K562 (cell line): ENCODE data around the gene CRYBB1. TPM values are rescaled to one million over a fixed set of nuclear protein-coding genes. Genes with fewer than 3 reads are reported as not detected.

ENCODE experiments used
- ATAC-seq: fragments of 200-7000 bp; cut with Tn5 transposase; 3 replicates; pipeline ENCODE4 v1.9.1; 2020; ENCODE audit warnings: moderate library complexity
- BruUV-seq: library from RNA; stranded (reverse); fragments of 400-500 nt; replicated peaks from 2 replicates; lab custom pipeline; 2021; lab: Mats Ljungman, UMichigan
- CTCF ChIA-PET: fragments of 300-600 bp; formaldehyde crosslinking; extraction: SDS; loops from one replicate; lab custom pipeline; 2021; ENCODE audit warnings: low intra/inter-chr PET ratio; lab: Yijun Ruan, JAX
- POLR2A ChIA-PET: fragments of 300-600, 350-650 bp; sonication (Branson Sonifier 250); formaldehyde crosslinking; extraction: SDS; loops from one replicate; lab custom pipeline; 2021; ENCODE audit warnings: antibody characterized with exemption, inconsistent platforms; lab: Yijun Ruan, JAX
- DNase-seq, 4 experiments: peaks; one replicate each; pipeline versions ENCODE4 v3.0.0 to v3.0.0-alpha.2; 2011 to 2018; ENCODE audit warnings: low spot score in 3 of 4, mixed read lengths in 3 of 4; ENCODE audit errors: extremely low read depth in 1 of 4
- FAIRE-seq: peaks from 2 replicates; lab custom pipeline; 2011; peaks lifted over from hg19 to GRCh38; lab: Jason Lieb, UNC
- H2AFZ ChIP-seq: 2 replicates; pipeline ENCODE4 v1.6.0; 2011; ENCODE audit warnings: low read depth, low read length, control low read depth, inconsistent platforms
- H3K27ac ChIP-seq: fragments of 200-600 bp; 3 replicates; pipeline ENCODE4 v1.8.0; 2011; ENCODE audit warnings: low read depth, mild to moderate bottlenecking, control low read depth, inconsistent platforms, low read length, moderate library complexity, mixed read lengths; ENCODE audit errors: extremely low read depth
- H3K27me3 ChIP-seq, 2 experiments: fragments of 300-600 bp in 1 of 2; 2 replicates in 1 of 2; 3 replicates in 1 of 2; pipeline versions ENCODE4 v1.6.0 to v1.8.0; 2011; ENCODE audit warnings: inconsistent platforms in 2 of 2, low read length in 2 of 2, mild to moderate bottlenecking in 1 of 2, mixed read lengths in 1 of 2, moderate library complexity in 1 of 2; ENCODE audit not compliant: control insufficient read depth in 2 of 2, insufficient read depth in 2 of 2
- H3K36me3 ChIP-seq: fragments of 300-600 bp; 3 replicates; pipeline ENCODE4 v1.8.0; 2011; ENCODE audit warnings: mild to moderate bottlenecking, low read length, inconsistent platforms; ENCODE audit not compliant: control insufficient read depth, insufficient read depth
- H3K4me1 ChIP-seq, 2 experiments: fragments of 200-600 bp in 1 of 2; replicated peaks in 1 of 2; 2 replicates in 1 of 2; 3 replicates in 1 of 2; pipeline versions ENCODE4 v1.5.1 to v1.8.0; 2011; ENCODE audit warnings: inconsistent platforms in 2 of 2, low read length in 2 of 2, mild to moderate bottlenecking in 1 of 2, mixed read lengths in 1 of 2, moderate library complexity in 1 of 2; ENCODE audit not compliant: control insufficient read depth in 2 of 2, insufficient read depth in 2 of 2
- H3K4me2 ChIP-seq: 2 replicates; pipeline ENCODE4 v1.6.1; 2011; ENCODE audit warnings: low read length, control low read depth, inconsistent platforms, mixed read lengths; ENCODE audit not compliant: insufficient read depth
- H3K4me3 ChIP-seq: fragments of 200-600 bp; sonication (generic), shearing (Covaris generic); 2 replicates; pipeline ENCODE4 v1.5.1; 2016; ENCODE audit warnings: control low read depth, inconsistent platforms
- H3K79me2 ChIP-seq: fragments of 200-600 bp; 3 replicates; pipeline ENCODE4 v1.8.0; 2011; ENCODE audit warnings: low read length, inconsistent platforms; ENCODE audit not compliant: control insufficient read depth, insufficient read depth
- H3K9ac ChIP-seq, 2 experiments: 2 replicates each; pipeline versions ENCODE4 v1.6.0 to v1.6.1; 2011; ENCODE audit warnings: low read depth in 2 of 2, low read length in 2 of 2, control low read depth in 1 of 2, inconsistent platforms in 1 of 2, mild to moderate bottlenecking in 1 of 2, mixed read lengths in 1 of 2; ENCODE audit not compliant: insufficient read depth in 1 of 2
- H3K9me1 ChIP-seq: one replicate; pipeline ENCODE4 v1.6.0; 2011; ENCODE audit warnings: inconsistent platforms, mild to moderate bottlenecking, low read length, moderate library complexity; ENCODE audit not compliant: control insufficient read depth, insufficient read depth
- H3K9me3 ChIP-seq: replicated peaks from 2 replicates; pipeline ENCODE4 v1.5.1; 2011; ENCODE audit warnings: low read depth, low read length, inconsistent platforms; ENCODE audit not compliant: control insufficient read depth, insufficient read depth
- H4K20me1 ChIP-seq: replicated peaks from 2 replicates; pipeline ENCODE4 v1.6.1; 2011; ENCODE audit warnings: low read length, inconsistent platforms, mixed read lengths; ENCODE audit not compliant: control insufficient read depth, insufficient read depth
- BCOR ChIP-seq: fragments of 450-650 bp; IDR thresholded peaks from 2 replicates; pipeline ENCODE4 v1.6.1; 2016
- C11orf30 ChIP-seq: fragments of 450-650 bp; IDR thresholded peaks from 2 replicates; pipeline ENCODE4 v1.6.1; 2016; ENCODE audit warnings: low read depth, mild to moderate bottlenecking
- EGR1 ChIP-seq: fragments of 450-650 bp; conservative IDR thresholded peaks from 2 replicates; pipeline ENCODE4 v1.6.1; 2017; ENCODE audit warnings: mild to moderate bottlenecking
- FOXK2 ChIP-seq, 2 experiments: fragments of 450-650 bp; IDR thresholded peaks in 1 of 2; conservative IDR thresholded peaks in 1 of 2; 2 replicates each; pipeline ENCODE4 v1.6.1; 2016; ENCODE audit warnings: low read depth in 2 of 2, mild to moderate bottlenecking in 1 of 2
- HLTF ChIP-seq: fragments of 450-650 bp; IDR thresholded peaks from 2 replicates; pipeline ENCODE4 v1.6.1; 2016
- KDM1A ChIP-seq, 2 experiments: fragments of 450-650 bp; IDR thresholded peaks; 2 replicates each; pipeline ENCODE4 v1.6.1; 2016; ENCODE audit warnings: mild to moderate bottlenecking in 2 of 2
- KLF16 ChIP-seq: IDR thresholded peaks from 2 replicates; pipeline ENCODE4 v1.6.1; 2016; ENCODE audit warnings: antibody characterized with exemption
- MXI1 ChIP-seq: IDR thresholded peaks from 2 replicates; pipeline ENCODE4 v1.6.1; 2011; ENCODE audit warnings: low read depth, mild to moderate bottlenecking, improper control_type of control experiment, low read length
- PBX2 ChIP-seq, 2 experiments: IDR thresholded peaks in 1 of 2; conservative IDR thresholded peaks in 1 of 2; 2 replicates each; pipeline ENCODE4 v1.6.1; 2016; ENCODE audit warnings: low read depth in 2 of 2, mild to moderate bottlenecking in 1 of 2, missing compliant biosample characterization in 1 of 2, missing genetic modification characterization in 1 of 2, moderate library complexity in 1 of 2
- PRMT5 ChIP-seq: sonication (generic); formaldehyde crosslinking; IDR thresholded peaks from 2 replicates; pipeline ENCODE4 v1.5.0; 2020; ENCODE audit warnings: missing genetic modification reagents
- PTBP1 ChIP-seq: fragments of 200-400 bp; formaldehyde crosslinking; IDR thresholded peaks from 2 replicates; pipeline ENCODE4 v1.6.1; 2017; ENCODE audit warnings: low read depth, low read length
- RBM25 ChIP-seq: fragments of 200-400 bp; formaldehyde crosslinking; IDR thresholded peaks from 2 replicates; pipeline ENCODE4 v1.6.1; 2018; ENCODE audit warnings: low read length, low read depth, moderate library complexity; ENCODE audit not compliant: severe bottlenecking
- RCOR1 ChIP-seq, 2 experiments: IDR thresholded peaks; 2 replicates each; pipeline ENCODE4 v1.6.1; 2012; ENCODE audit warnings: low read depth in 2 of 2, low read length in 2 of 2, borderline replicate concordance in 1 of 2, improper control_type of control experiment in 1 of 2
- SMARCA5 ChIP-seq: fragments of 450-650 bp; IDR thresholded peaks from 2 replicates; pipeline ENCODE4 v1.6.1; 2016
- ZFP36 ChIP-seq: fragments of 150-350 bp; IDR thresholded peaks from 2 replicates; pipeline ENCODE4 v1.6.1; 2018; ENCODE audit warnings: low read length, low read depth; ENCODE audit not compliant: partially characterized antibody
- ZNF197 ChIP-seq: fragments of 200-800 bp; sonication (Bioruptor generic); IDR thresholded peaks from 2 replicates; pipeline ENCODE4 v1.6.1; 2016; ENCODE audit warnings: low read depth, missing genetic modification characterization, missing compliant biosample characterization
- ZNF740 ChIP-seq, 3 experiments: fragments of 200-800 bp in 1 of 3; sonication (Bioruptor generic) in 1 of 3; sonication (generic) in 1 of 3; formaldehyde crosslinking in 1 of 3; IDR thresholded peaks; 2 replicates each; pipeline versions ENCODE4 v1.6.1 to v1.8.0; 2016 to 2022; ENCODE audit warnings: mild to moderate bottlenecking in 2 of 3, missing compliant biosample characterization in 2 of 3, missing genetic modification characterization in 2 of 3, missing genetic modification reagents in 1 of 3
- WGBS: fragments of 100-300 bp; shearing (Covaris generic); methylation state at CpG from one replicate; pipeline ENCODE4 v1.1.6; 2016; ENCODE audit warnings: low coverage, mixed read lengths; ENCODE audit not compliant: insufficient coverage; ENCODE audit errors: missing lambda C conversion rate; 5-methylcytosine and 5-hydroxymethylcytosine counted together
- in situ Hi-C: fragments of 300-500 bp; cut with MboI; formaldehyde crosslinking; loops from 4 replicates; pipeline ENCODE4 v1.15.0; 2018; ENCODE audit warnings: inconsistent platforms, mixed read lengths
- intact Hi-C: fragments of 100-400 bp; cut with micrococcal nuclease; formaldehyde crosslinking; loops from 2 replicates; pipeline ENCODE4 v1.14.2; 2022
- polyA plus RNA-seq, 8 experiments: library from polyadenylated mRNA; depleted of rRNA in 4 of 8; stranded (reverse) in 5 of 8; unstranded in 3 of 8; fragments of >200 nt; fragmentation: Nextera tagmentation in 2 of 8; fragmentation: Illumina TruSeq in 1 of 8; extraction: Ambion mirVana in 2 of 8; extraction: Trizol in 1 of 8; gene quantifications; 2 replicates each; pipeline versions ENCODE4 v1.2.1 to v1.2.3, GENCODE V29; 2011 to 2014; ENCODE audit warnings: inconsistent platforms in 1 of 8, missing spikeins in 1 of 8
- total RNA-seq, 7 experiments: library from RNA; depleted of rRNA in 6 of 7; stranded (reverse); fragments of >200 nt in 6 of 7; fragmentation: Illumina TruSeq in 2 of 7; extraction: Trizol in 2 of 7; gene quantifications; 2 replicates each; pipeline versions ENCODE4 v1.2.1 to v1.2.3, GENCODE V29; 2011 to 2021; ENCODE audit warnings: low replicate concordance in 1 of 7

Gene CRYBB1
- total and polyA plus RNA-seq, 9 of the 15 experiments (the other 6 are each of a cell fraction or from before 2014, with no cell fraction given): 0.16 to 0.45 (median 0.33) TPM; not detected in 2

GRCh38 chr22:26584010-26584409 lies 33.8 kb downstream of the CRYBB1 start:
- no peak overlapping the region for H3K4me3 ChIP-seq
- ChIA-PET CTCF (no interaction called here), POLR2A (interaction anchor here (0.5 to 1.2 kb wide), 4 partner anchors 11 to 826 kb away, joined by 3 to 5 read pairs (median 3); no protein-coding TSS in a partner anchor)
- FAIRE-seq: no peak
- in situ Hi-C loops (no loop called here), intact Hi-C loops (loop anchor here (10.0 kb wide), 1 partner anchor 99 kb away; the partner anchor contains the start of genes HPS4 and SRRD)
- peaks cover 99% of the 10 kb centered on the region for H3K79me2 ChIP-seq
- H3K4me1 ChIP-seq: peaks cover 17 to 27% of the 10 kb centered on the region in 2 experiments; a peak in 4 of 5 replicates
- H3K9me3 ChIP-seq: no peaks in the 10 kb centered on the region
- no peaks in the 10 kb centered on the region for H3K27me3 ChIP-seq
- peaks cover 2% of the 10 kb centered on the region for H3K9me1 ChIP-seq
- H3K9ac ChIP-seq: no peak overlapping the region; a peak in 1 of 4 replicates
- H3K36me3 ChIP-seq: peaks cover 82% of the 10 kb centered on the region
- no TSS peak for BruUV-seq
- no peak overlapping the region for H2AFZ ChIP-seq
- H4K20me1 ChIP-seq: peaks cover 26% of the 10 kb centered on the region
- WGBS: 75% methylated on average over 4 of the region's 4 CpGs
- H3K27ac ChIP-seq: no peak overlapping the region; the same call in 2 of the 3 replicates
- no peak for DNase-seq
- no peak for ATAC-seq
- H3K4me2 ChIP-seq: no peak overlapping the region
- TF ChIP-seq RCOR1 (IDR thresholded peaks at IDR 0.05; ENCODE audit: borderline replicate concordance in 1 of 2, low read depth in 2 of 2, low read length in 2 of 2): peak in 1 of 2 experiments; percentile 53; a peak in 2 of 4 replicates
- peak in 1 of 2 experiments; percentile 69; a peak in 2 of 4 replicates for TF ChIP-seq KDM1A (IDR thresholded peaks at IDR 0.05)
- TF ChIP-seq SMARCA5: peak; percentile 46; the same call in 1 of the 2 replicates
- no peak for TF ChIP-seq HLTF
- no peak for TF ChIP-seq FOXK2 (conservative IDR thresholded peaks at IDR 0.05 in 1 of 2, IDR thresholded peaks at IDR 0.05 in 1 of 2; ENCODE audit: low read depth in 2 of 2)
- no peak for TF ChIP-seq PRMT5
- peak; percentile 86 for TF ChIP-seq ZFP36
- no peak for TF ChIP-seq ZNF740 (CRISPR knock-in tag; IDR thresholded peaks at IDR 0.05)
- no peak for TF ChIP-seq ZNF740 (tag; IDR thresholded peaks at IDR 0.05)
- no peak for TF ChIP-seq C11orf30
- TF ChIP-seq KLF16: no peak
- TF ChIP-seq MXI1: no peak
- TF ChIP-seq BCOR: peak; percentile 88
- TF ChIP-seq PBX2 (CRISPR knock-in tag; IDR thresholded peaks at IDR 0.05; ENCODE audit: low read depth): no peak
- TF ChIP-seq PBX2 (tag; conservative IDR thresholded peaks at IDR 0.05; ENCODE audit: low read depth): no peak
- TF ChIP-seq ZNF197 (CRISPR knock-in tag): no peak
- peak; percentile 75; the same call in 1 of the 2 replicates for TF ChIP-seq PTBP1
- TF ChIP-seq RBM25: peak; percentile 66
- TF ChIP-seq EGR1: 0 out of 2 replicates have a peak, but pooled peaks have one; percentile 11
